PC-9 (cell line): ENCODE data around the gene ARHGAP26.

Experiments used
- CTCF ChIP-seq: fragments of 200-600 bp; sonication (generic); conservative IDR thresholded peaks from 2 replicates; pipeline ENCODE4 v1.6.1; 2017; ENCODE audit warnings: mixed run types, antibody characterized with exemption, mild to moderate bottlenecking, moderate library complexity
- EZH2 ChIP-seq: fragments of 200-600 bp; sonication (generic); IDR thresholded peaks from 2 replicates; pipeline ENCODE4 v1.8.0; 2017; ENCODE audit warnings: antibody characterized with exemption, low read depth

- TF ChIP-seq CTCF (no peak), EZH2 (no peak)
Measured at GRCh38 chr5:143054480-143054941, 284.3 kb downstream of the ARHGAP26 start.
